GM10248 (cell line): Measurements from ENCODE around the gene PCSK5.

Source experiments
- CTCF ChIA-PET: fragments of 300-600 bp; sonication (Branson Sonifier 250); formaldehyde crosslinking; extraction: SDS; loops from one replicate; lab custom pipeline; 2021; ENCODE audit warnings: antibody characterized with exemption; lab: Yijun Ruan, JAX
- POLR2A ChIA-PET: fragments of 350-650 bp; sonication (Branson Sonifier 250); formaldehyde crosslinking; extraction: SDS; loops from one replicate; lab custom pipeline; 2020; ENCODE audit warnings: antibody characterized with exemption; lab: Yijun Ruan, JAX
- DNase-seq: peaks from one replicate; pipeline ENCODE4 v3.0.0; 2012; ENCODE audit errors: extremely low spot score
- CTCF ChIP-seq: IDR thresholded peaks from 2 replicates; pipeline ENCODE4 v1.5.1; 2012; ENCODE audit warnings: mild to moderate bottlenecking, low read depth; ENCODE audit errors: extremely low read depth, missing control alignments, control extremely low read depth

PCSK5 gene

GRCh38 chr9:75933982-75934381, 43.5 kb downstream of the PCSK5 start:
- no peak for DNase-seq
- ChIA-PET POLR2A (no interaction called here), CTCF (interaction anchor here (1.3 kb wide), 1 partner anchor 15 kb away, joined by 4 read pairs; no protein-coding TSS in a partner anchor)
- no peak for TF ChIP-seq CTCF

GRCh38 chr9:75935591-75935990, 45.1 kb downstream of the PCSK5 start:
- ChIA-PET CTCF (no interaction called here), POLR2A (no interaction called here)
- DNase-seq = no peak
- TF ChIP-seq CTCF = no peak

- POLR2A ChIA-PET = no interaction called here
- no peak for TF ChIP-seq CTCF
- DNase-seq = no peak
- CTCF ChIA-PET = interaction anchor here (1.3 to 1.5 kb wide), 2 partner anchors 9 to 18 kb away, joined by 3 to 6 read pairs; no protein-coding TSS in a partner anchor
Measured at GRCh38 chr9:75937521-75938258, 47.2 kb downstream of the PCSK5 start.

GRCh38 chr9:75938946-75939345, 48.5 kb downstream of the PCSK5 start:
- no peak for TF ChIP-seq CTCF
- CTCF ChIA-PET = interaction anchor here (1.3 kb wide), 1 partner anchor 14 kb away, joined by 3 read pairs; no protein-coding TSS in a partner anchor
- no peak for DNase-seq
- POLR2A ChIA-PET = no interaction called here

GRCh38 chr9:75939536-75940111, 49.2 kb downstream of the PCSK5 start:
- no peak for TF ChIP-seq CTCF
- CTCF ChIA-PET = interaction anchor here (1.0 to 1.3 kb wide), 2 partner anchors 15 to 20 kb away, joined by 3 read pairs; no protein-coding TSS in a partner anchor
- POLR2A ChIA-PET = no interaction called here
- DNase-seq = no peak

GRCh38 chr9:75941066-75941465, 50.6 kb downstream of the PCSK5 start:
- ChIA-PET CTCF (no interaction called here), POLR2A (no interaction called here)
- no peak for TF ChIP-seq CTCF
- no peak for DNase-seq
